Stomach (tissue), 4 donors: ENCODE measurements around the gene TAF1C.

Source experiments
- POLR2AphosphoS5 ChIP-seq, 3 donors: sonication (generic); formaldehyde crosslinking; IDR thresholded peaks; one replicate each; pipeline ENCODE4 v1.6.1; 2016; ENCODE audit warnings: antibody characterized with exemption in 3 of 3
- TF ChIP-seq, protein P1 (sequence below), 7 experiments: fragments of 450-650 bp in 4 of 7; fragments of 200-600 bp in 3 of 7; sonication (generic) in 3 of 7; IDR thresholded peaks; one replicate each; pipeline ENCODE4 v1.5.1; 2016 to 2019; ENCODE audit warnings: antibody characterized with exemption in 7 of 7, control low read depth in 2 of 7, mild to moderate bottlenecking in 1 of 7

- no peak for TF ChIP-seq POLR2AphosphoS5 (IDR thresholded peaks at IDR 0.05)
- TF ChIP-seq, protein P1, sequence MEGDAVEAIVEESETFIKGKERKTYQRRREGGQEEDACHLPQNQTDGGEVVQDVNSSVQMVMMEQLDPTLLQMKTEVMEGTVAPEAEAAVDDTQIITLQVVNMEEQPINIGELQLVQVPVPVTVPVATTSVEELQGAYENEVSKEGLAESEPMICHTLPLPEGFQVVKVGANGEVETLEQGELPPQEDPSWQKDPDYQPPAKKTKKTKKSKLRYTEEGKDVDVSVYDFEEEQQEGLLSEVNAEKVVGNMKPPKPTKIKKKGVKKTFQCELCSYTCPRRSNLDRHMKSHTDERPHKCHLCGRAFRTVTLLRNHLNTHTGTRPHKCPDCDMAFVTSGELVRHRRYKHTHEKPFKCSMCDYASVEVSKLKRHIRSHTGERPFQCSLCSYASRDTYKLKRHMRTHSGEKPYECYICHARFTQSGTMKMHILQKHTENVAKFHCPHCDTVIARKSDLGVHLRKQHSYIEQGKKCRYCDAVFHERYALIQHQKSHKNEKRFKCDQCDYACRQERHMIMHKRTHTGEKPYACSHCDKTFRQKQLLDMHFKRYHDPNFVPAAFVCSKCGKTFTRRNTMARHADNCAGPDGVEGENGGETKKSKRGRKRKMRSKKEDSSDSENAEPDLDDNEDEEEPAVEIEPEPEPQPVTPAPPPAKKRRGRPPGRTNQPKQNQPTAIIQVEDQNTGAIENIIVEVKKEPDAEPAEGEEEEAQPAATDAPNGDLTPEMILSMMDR (IDR thresholded peaks at IDR 0.05), result no peak
Observed at GRCh38 chr16:84191466-84191865, 4.6 kb upstream of the TAF1C start.
